GM18511 (cell line): ENCODE data around the gene NRARP.

Source experiments
- ATAC-seq: cut with Tn5 transposase; IDR thresholded peaks from one replicate; pipeline ENCODE4 v1.9.1; 2021; ENCODE audit warnings: mild to moderate bottlenecking, moderate library complexity; ENCODE audit not compliant: unreplicated experiment

The NRARP gene

DNA sequence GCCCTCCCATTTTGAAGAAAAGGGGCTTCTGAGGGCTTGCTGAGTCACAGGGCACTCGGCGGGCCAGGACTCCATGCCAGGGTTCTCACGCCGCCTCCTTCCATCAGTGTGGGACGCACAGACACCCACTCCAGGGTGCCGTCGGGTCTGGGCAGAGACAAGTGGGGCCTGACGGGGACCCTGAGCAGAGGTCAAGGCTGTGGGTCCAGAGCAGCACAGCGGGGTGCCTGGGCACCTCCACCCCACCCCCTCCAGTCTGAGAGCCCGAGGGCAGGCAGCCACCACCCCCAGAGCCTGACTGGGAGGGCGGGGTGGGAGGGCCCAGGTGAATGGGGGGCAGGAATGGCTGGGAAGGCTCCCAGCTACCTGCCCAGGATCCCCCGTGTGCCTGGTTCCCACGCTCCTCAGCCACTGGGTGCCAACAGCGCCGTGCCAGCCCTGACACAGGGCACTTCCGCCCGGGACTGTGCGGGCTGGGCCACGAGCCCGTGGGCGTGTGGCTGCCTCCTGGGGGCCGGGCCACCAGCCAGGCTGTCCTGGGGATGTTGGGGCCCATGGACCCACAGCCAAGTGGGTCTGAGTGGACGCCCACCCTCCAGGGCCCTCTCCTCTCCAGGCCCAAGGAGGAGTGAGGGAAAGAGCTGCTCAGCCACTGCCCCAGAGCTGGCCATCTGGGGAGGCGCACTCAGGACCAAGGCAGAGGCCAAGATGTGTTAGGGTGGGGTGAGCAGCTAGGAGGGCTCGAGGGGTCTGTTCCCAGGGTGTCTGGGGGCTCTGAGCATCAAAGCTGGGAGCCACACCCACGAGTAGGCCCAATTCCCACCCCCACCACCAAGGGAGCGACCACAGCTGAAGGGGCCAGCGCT, 10.1 kb upstream of the NRARP start:
- no peak for ATAC-seq

DNA sequence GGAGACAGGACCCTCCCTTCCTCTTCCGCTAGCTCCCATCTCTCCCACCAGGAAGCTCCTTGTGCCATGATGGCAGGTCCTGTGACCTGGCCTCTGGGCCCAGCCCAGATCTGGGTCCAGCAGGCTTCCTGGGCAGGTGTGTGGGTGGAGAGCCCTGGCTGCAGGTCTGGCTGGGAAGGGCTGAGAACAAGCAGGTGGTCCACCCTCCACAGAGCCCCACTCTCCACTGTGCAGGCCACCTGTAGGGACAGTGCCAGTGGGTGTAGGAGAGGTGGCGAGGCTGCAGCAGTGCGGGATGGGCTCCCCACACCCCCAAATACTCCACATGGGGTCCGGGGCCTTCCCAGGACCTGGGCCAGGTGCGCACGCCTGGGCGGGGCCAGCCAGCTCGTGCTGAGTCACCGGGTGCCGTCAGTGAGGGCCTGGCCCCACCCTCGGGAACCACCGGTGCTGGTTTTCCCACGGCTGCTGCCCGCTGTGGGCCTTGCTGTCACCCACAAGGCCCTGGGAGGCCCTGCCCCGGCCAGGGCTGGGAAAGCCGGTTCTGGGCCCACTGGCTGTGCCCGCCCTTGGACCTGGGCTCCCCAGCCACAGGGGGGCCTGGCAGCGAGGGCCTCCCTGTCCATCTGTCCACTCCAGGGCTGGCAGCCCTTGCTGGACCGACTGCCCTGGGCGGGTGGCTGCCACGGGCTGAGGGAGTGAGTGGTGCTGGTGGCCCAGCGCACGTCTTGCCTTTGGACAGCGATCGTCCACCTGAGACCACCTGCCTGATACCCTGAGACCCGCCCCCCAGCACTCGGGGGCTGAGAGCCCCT, 9.3 kb upstream of the NRARP start:
- ATAC-seq: no peak

DNA sequence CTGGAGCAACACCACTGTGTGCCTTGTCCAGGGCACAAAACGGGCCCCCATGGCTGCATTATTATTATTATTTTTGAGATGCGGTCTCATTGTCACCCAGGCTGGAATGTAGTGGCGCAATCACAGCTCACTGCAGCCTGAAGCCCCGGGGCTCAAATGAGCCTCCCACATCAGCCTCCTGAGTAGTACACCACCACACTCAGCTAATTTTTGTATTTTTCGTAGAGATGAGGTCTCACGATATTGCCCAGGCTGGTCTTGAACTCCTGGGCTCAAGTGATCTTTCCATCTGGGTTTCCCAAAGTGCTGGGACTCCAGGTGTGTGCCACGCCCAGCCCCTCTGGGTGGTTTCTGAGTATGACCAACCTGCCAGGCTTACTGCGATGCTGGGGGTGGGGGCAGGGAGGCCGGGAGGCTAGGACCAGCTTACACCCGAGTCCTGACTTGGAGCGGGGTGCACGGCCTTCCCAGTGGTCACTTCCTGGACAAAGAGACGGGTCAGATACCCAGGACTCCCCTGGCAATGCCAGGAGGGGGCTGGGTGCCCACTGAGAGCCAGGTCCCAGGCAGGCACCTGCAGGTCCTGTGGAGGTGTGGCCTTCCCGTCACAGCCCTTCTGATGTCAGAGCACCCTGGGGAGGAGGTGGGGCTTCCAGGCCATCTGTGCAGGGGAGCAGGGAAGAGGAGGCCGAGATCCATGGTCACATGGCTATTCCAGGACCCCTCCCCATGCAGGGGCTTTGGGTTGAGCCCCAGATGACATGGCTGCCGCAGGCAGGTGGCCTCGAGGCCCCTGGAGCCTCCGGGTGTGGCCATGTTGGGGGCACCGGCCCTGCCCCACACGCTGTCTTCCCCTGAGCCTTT, 8.3 kb upstream of the NRARP start:
- no peak for ATAC-seq

- no peak for ATAC-seq
These were observed 7.5 kb upstream of the NRARP start for GRCh38 chr9:137309368-137310188.

DNA sequence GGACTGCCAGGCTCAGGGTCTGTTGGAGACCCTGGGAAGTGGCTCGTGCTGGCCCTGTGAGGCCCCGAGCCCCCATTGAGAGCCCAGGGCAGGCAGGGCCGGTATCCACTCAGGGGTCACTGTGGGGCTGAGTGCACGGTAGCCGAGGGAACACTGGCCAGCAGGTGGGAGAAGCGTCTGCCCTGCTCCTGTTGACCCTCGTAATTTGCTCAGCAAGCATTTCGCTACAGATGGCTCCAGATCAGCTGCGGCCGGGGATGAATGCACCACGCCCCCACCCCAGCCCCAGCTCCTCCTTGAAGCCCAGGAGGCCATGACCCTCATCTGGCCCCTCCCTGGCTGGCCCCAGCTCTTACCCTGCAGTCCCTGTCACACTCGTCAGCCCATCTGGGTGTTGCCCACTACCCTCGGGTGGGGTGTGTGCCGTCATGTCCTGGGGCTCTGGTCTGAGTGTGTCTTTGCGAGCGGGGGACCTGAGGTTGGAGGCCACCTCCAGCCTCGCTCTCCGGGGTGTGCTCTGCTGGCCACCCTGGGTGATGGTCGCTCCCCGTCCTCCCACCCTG, 6.1 kb upstream of the NRARP start:
- ATAC-seq: no peak

DNA sequence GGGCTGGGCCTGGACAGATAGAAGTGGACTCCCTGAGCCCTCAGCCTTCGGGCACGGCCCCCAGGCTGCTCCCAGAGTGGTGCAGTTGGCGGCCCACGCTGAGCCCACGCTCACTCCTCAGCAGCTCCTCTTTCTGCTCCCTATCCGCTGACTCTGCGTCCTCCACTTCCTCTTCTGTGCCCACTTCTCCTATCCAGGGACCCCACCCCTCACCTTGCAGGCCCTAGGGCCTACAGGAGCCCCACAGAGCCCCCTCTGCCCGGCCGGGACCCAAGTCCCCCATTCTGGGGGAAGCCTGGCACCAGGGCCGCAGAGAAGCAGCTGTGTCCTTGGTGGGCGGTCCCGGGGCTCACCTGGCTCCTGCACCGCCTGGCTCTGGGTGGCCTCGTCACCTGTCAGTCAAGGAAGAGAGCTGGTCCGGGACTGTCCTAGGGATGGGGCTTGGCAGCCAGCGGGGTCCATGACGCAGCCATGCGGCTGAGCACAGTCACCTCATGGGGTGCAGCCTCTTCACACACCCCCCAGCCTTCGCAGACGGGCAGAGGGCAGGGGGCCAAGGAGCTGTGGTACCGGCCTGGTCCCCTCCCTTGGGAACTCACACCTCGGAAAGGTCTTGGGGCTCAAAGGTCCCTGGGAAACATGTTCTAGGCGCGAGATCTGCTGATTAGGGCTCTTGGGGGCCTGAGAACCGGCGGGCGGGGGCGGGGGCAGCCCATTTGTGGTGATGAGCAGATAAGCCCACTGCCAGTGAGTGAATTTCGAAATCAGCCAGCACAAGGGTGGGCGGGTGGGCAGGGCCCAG, 5.4 kb upstream of the NRARP start:
- ATAC-seq: no peak

DNA sequence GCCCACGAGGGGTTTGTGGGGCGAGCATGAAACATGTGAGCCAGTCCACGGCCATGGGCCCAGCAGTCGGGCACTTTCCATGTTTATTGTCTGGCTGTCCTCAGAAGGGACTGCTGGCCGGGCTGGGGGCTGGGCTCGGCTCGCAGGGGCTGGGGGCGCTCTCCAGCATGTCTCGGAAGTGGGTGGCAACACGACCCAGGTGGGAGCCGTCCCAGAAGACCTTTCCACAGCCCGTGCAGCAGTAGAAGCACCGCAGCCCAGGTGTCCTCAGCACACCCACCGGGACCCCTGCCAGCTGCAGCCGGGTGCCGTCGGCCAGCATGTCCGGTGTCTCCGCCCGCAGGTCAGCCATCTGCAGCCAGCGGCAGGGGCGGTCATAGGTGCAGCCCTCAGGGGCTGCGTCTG, 4.8 kb upstream of the NRARP start:
- ATAC-seq: no peak

DNA sequence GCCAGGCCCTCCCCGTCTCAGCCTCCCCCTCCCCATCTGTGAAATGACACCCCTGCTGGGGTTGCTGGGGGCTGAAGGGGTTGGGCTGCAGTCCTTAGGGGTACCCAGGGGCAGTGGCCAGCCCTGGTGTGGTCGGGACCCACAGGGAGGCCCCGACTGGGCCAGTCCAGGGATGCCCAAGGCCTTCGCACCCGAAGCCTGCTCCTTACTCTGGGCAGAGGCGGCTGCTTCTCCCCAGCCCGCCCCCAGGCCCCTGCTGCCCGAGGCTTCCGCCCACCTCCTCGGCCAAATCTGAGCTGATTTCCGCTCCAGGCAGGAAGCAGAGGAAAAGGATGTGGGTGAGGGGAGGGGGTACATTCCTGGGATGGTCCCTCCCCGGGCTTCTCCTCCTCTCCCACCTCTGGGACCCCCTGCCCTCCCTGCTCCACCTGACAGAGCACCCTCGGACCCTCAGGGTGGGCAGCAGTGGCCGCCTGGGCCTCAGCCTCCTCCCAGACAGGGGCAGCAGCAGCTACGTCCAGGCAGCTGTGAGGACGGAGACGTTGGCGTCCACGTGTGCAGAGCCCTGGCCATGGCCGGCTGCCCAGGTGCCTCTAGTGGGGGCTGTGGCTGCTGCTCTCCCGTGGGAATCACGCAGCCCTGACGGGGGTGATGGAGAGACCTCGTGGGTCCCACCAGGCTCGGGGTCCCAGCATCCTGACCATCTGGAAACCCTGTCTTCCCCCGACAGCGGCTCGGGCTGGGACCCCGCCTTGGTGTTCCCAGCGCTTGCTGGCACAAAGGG, 4.2 kb upstream of the NRARP start:
- ATAC-seq: no peak

DNA sequence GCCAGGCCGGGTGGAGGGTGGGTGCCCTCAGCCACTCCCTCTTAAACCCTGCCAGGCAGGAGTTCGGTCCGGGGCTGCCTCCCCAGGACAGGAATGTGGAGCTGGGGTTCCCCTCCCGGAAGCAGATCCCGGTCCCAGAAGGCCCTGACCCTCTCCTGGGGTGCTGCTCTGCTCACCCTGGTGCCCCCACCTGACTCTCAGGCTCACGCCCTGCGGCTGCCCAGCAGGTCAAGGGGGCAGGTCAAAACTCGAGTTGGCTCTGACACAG, 3.7 kb upstream of the NRARP start:
- no peak for ATAC-seq

DNA sequence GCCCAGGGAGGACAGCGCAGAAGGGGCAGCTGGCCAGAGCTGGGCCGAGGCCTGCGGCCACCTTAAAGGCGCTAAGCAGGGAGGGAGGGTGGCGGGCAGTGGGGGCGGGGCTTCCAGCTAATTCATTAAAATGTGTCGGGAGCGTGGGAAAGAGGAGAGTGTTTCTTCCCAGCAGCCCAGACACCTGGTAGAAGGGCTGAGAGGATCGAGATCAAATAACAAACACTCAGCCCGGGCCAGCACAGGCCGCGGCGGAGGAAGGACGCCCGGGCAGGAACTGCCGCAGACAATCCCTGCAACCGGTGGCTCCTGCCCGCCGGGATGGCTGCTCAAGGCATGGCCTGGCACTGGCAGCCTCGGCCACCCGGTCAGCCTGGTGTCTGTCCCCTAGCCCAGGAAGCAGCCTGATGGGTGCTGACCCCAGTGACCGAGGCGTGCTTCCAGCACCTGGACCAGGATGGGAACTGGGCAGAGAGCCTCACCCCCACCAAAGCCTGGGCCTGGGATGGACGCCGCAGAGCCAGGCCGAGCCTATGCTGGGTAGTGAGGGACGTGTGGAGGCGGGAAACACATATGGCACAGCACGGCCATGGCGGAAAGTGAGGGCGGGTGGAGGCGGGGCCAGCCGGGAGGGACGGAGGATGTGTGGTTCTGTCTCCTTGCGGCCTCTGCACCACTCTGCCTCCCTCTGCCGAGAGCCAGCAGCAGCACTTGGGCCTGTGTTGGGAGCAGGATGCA, 3.2 kb upstream of the NRARP start:
- ATAC-seq: no peak

DNA sequence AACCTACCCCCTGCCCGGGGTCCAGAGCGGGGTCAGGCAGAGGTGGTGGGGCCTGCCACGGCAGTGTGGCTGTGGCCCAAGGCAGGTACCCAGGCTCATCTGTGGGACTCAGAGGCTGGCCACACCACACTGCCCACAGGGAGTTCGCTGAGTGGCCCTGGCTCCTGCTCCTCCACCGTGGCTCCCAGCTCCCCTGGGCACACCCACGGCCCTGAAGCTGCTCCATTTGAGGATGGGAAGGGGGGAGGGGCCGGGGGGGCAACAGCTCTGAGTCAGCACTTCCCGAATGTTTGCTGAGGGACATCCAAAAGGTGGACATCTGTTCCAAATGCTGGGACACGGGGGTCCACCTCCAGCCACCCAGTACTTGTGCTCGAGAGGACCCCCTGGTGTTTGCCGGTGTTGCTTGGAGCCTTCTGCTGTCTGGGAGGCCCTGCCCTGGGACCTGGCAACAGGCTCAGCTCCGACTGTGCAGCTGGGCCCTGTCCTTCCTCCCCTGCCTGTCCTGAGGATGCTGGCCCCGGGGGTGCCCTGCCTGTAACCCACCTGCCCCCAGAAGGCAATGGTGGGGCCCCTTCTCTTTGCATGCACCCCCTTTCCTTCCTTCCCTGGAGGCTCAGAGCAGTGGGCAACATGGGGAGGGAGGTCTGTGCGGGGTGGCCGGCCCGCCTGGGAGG, 2.5 kb upstream of the NRARP start:
- ATAC-seq: no peak

- no peak for ATAC-seq
These were observed 1.9 kb upstream of the NRARP start for GRCh38 chr9:137303893-137304382.

GRCh38 chr9:137303151-137303892, 1.3 kb upstream of the NRARP start:
- ATAC-seq: no peak

GRCh38 chr9:137302449-137303150, 529 bp upstream of the NRARP start:
- ATAC-seq: peak; percentile 53

GRCh38 chr9:137301081-137301947, 757 bp downstream of the NRARP start:
- peak; percentile 7 for ATAC-seq
